Large intestine (tissue), 12 donors: ENCODE measurements around the gene DPF1. TPM values are rescaled to one million over a fixed set of nuclear protein-coding genes. Genes with fewer than 3 reads are reported as not detected.

ENCODE experiments used
- DNase-seq, 2 donors: peaks; one replicate each; pipeline versions ENCODE4 v3.0.0 to v3.0.0-alpha.2; 2013
- H3K27ac ChIP-seq: one replicate; pipeline ENCODE4 v1.5.1; 2013; ENCODE audit warnings: low read length
- H3K27me3 ChIP-seq: 2 replicates; pipeline ENCODE4 v1.6.1; 2013; ENCODE audit warnings: low read length; ENCODE audit not compliant: control insufficient read depth, insufficient read depth
- H3K36me3 ChIP-seq: 2 replicates; pipeline ENCODE4 v1.6.1; 2013; ENCODE audit warnings: low read length; ENCODE audit not compliant: control insufficient read depth, insufficient read depth
- H3K4me1 ChIP-seq: one replicate; pipeline ENCODE4 v1.6.1; 2013; ENCODE audit warnings: low read length; ENCODE audit not compliant: control insufficient read depth, insufficient read depth
- H3K4me3 ChIP-seq: one replicate; pipeline ENCODE4 v1.5.1; 2013; ENCODE audit warnings: low read length
- H3K9me3 ChIP-seq: one replicate; pipeline ENCODE4 v1.6.1; 2013; ENCODE audit warnings: mild to moderate bottlenecking, low read depth, low read length, moderate library complexity; ENCODE audit not compliant: control insufficient read depth
- WGBS: methylation state at CpG from one replicate; pipeline ENCODE4 v1.1.5; 2013; ENCODE audit warnings: low lambda C conversion rate; ENCODE audit not compliant: insufficient coverage; 5-methylcytosine and 5-hydroxymethylcytosine counted together
- long read RNA-seq, 11 donors: transcript quantifications; one replicate each; lab custom pipeline, GENCODE V29; 2026
- polyA plus RNA-seq: library from polyadenylated mRNA; unstranded; fragments of 120-200 nt; gene quantifications from one replicate; pipeline ENCODE4 v1.2.1, GENCODE V29; 2013

DPF1 gene
- polyA plus RNA-seq = 1.8 TPM
- long read RNA-seq, donor 1, partial matches to known transcripts = 613 of 952 reads
- long read RNA-seq, donor 1, other reads (novel, unspliced or antisense) = 339 of 952 reads
- long read RNA-seq, donor 2, partial matches to known transcripts = 423 of 428 reads
- long read RNA-seq, donor 2, other reads (novel, unspliced or antisense) = 5 of 428 reads
- long read RNA-seq, donor 3 = 0 reads
- long read RNA-seq, donor 4 = 0 reads
- long read RNA-seq, donor 5, partial matches to known transcripts = 517 of 844 reads
- long read RNA-seq, donor 5, other reads (novel, unspliced or antisense) = 325 of 844 reads
- long read RNA-seq, donor 6, partial matches to known transcripts = 0 of 1 reads
- long read RNA-seq, donor 6, other reads (novel, unspliced or antisense) = 0 of 1 reads
- long read RNA-seq, donor 7 = 0 reads
- long read RNA-seq, donor 8, partial matches to known transcripts = 0 of 2 reads
- long read RNA-seq, donor 8, other reads (novel, unspliced or antisense) = 0 of 2 reads
- long read RNA-seq, donor 9 = 0 reads
- long read RNA-seq, donor 10, partial matches to known transcripts = 0 of 1 reads
- long read RNA-seq, donor 10, other reads (novel, unspliced or antisense) = 0 of 1 reads
- long read RNA-seq, donor 11 = 0 reads

- peak; percentile 40 to 70 for DNase-seq
- Histone ChIP-seq H3K4me1 (peaks cover 8% of the 10 kb centered on the region), H3K4me3 (peak within 1 kb of the TSS; percentile 37), H3K27me3 (peaks cover 54% of the 10 kb centered on the region), H3K27ac (no peak within 1 kb of the TSS), H3K36me3 (no peaks in the 10 kb centered on the region), H3K9me3 (peaks cover 7% of the 10 kb centered on the region)
- WGBS = no CpG with 5 or more reads among the region's 61 CpGs
Observed at GRCh38 chr19:38224014-38224862, at the start of gene DPF1. DPF1 (minus strand) TSS chr19:38224222; CDS start chr19:38224142, 80 bp downstream.

- Histone ChIP-seq H3K9me3 (no peaks in the 10 kb centered on the region), H3K36me3 (no peaks in the 10 kb centered on the region), H3K27ac (peak overlapping the region; percentile 85), H3K4me3 (no peak overlapping the region), H3K4me1 (peaks cover 40% of the 10 kb centered on the region), H3K27me3 (no peaks in the 10 kb centered on the region)
- peak; percentile 89 to 95 for DNase-seq
- no CpG with 5 or more reads among the region's 2 CpGs for WGBS
Observed at GRCh38 chr19:38273499-38273898, 49.5 kb upstream of the DPF1 start.

GRCh38 chr19:38270587-38271167, 46.7 kb upstream of the DPF1 start:
- peaks cover 60% of the 10 kb centered on the region for H3K4me1 ChIP-seq
- WGBS = no CpG with 5 or more reads among the region's 5 CpGs
- no peak overlapping the region for H3K4me3 ChIP-seq
- no peak overlapping the region for H3K27ac ChIP-seq
- H3K36me3 ChIP-seq = no peaks in the 10 kb centered on the region
- no peaks in the 10 kb centered on the region for H3K27me3 ChIP-seq
- H3K9me3 ChIP-seq = no peaks in the 10 kb centered on the region
- DNase-seq = no peak

GRCh38 chr19:38268539-38268938, 44.5 kb upstream of the DPF1 start:
- Histone ChIP-seq H3K4me1 (peaks cover 51% of the 10 kb centered on the region), H3K36me3 (no peaks in the 10 kb centered on the region), H3K4me3 (no peak overlapping the region), H3K27me3 (no peaks in the 10 kb centered on the region), H3K9me3 (peaks cover 5% of the 10 kb centered on the region), H3K27ac (peak overlapping the region; percentile 99)
- WGBS = no CpG with 5 or more reads among the region's 8 CpGs
- DNase-seq = peak in 1 of 2 donors; percentile 68

- Histone ChIP-seq H3K36me3 (no peaks in the 10 kb centered on the region), H3K4me1 (peaks cover 53% of the 10 kb centered on the region), H3K27me3 (no peaks in the 10 kb centered on the region), H3K9me3 (peaks cover 5% of the 10 kb centered on the region), H3K4me3 (peak overlapping the region; percentile 19), H3K27ac (peak overlapping the region; percentile 99)
- WGBS = no CpG with 5 or more reads among the region's 12 CpGs
- peak in 1 of 2 donors; percentile 57 for DNase-seq
Observed at GRCh38 chr19:38267761-38268483, 43.9 kb upstream of the DPF1 start.

- H3K4me1 ChIP-seq = peaks cover 51% of the 10 kb centered on the region
- peak overlapping the region; percentile 94 for H3K4me3 ChIP-seq
- H3K36me3 ChIP-seq = no peaks in the 10 kb centered on the region
- peak overlapping the region; percentile 99 for H3K27ac ChIP-seq
- 51% methylated on average over 2 of the region's 12 CpGs for WGBS
- DNase-seq = peak; percentile 55 to 81
- H3K27me3 ChIP-seq = no peaks in the 10 kb centered on the region
- H3K9me3 ChIP-seq = peaks cover 5% of the 10 kb centered on the region
Observed at GRCh38 chr19:38266981-38267597, 43.1 kb upstream of the DPF1 start.

- Histone ChIP-seq H3K4me1 (peaks cover 50% of the 10 kb centered on the region), H3K27me3 (no peaks in the 10 kb centered on the region), H3K4me3 (peak overlapping the region; percentile 94), H3K9me3 (peaks cover 5% of the 10 kb centered on the region), H3K36me3 (no peaks in the 10 kb centered on the region), H3K27ac (peak overlapping the region; percentile 99)
- DNase-seq = peak in 1 of 2 donors; percentile 61
- WGBS = no CpG with 5 or more reads among the region's 12 CpGs
Observed at GRCh38 chr19:38265921-38266429, 42.0 kb upstream of the DPF1 start.

GRCh38 chr19:38265213-38265861, 41.3 kb upstream of the DPF1 start:
- H3K9me3 ChIP-seq = peaks cover 5% of the 10 kb centered on the region
- H3K4me3 ChIP-seq = peak overlapping the region; percentile 94
- DNase-seq = peak in 1 of 2 donors; percentile 73
- H3K27ac ChIP-seq = peak overlapping the region; percentile 99
- peaks cover 46% of the 10 kb centered on the region for H3K4me1 ChIP-seq
- WGBS = 21% methylated on average over 2 of the region's 14 CpGs
- H3K36me3 ChIP-seq = no peaks in the 10 kb centered on the region
- H3K27me3 ChIP-seq = no peaks in the 10 kb centered on the region
